ENCODE measurements around the gene CUL3. TPM values are rescaled to one million over a fixed set of nuclear protein-coding genes. Genes with fewer than 3 reads are reported as not detected.

Gene CUL3
- total RNA-seq, 1 donor from 2014 or later: 196 TPM

DNA sequence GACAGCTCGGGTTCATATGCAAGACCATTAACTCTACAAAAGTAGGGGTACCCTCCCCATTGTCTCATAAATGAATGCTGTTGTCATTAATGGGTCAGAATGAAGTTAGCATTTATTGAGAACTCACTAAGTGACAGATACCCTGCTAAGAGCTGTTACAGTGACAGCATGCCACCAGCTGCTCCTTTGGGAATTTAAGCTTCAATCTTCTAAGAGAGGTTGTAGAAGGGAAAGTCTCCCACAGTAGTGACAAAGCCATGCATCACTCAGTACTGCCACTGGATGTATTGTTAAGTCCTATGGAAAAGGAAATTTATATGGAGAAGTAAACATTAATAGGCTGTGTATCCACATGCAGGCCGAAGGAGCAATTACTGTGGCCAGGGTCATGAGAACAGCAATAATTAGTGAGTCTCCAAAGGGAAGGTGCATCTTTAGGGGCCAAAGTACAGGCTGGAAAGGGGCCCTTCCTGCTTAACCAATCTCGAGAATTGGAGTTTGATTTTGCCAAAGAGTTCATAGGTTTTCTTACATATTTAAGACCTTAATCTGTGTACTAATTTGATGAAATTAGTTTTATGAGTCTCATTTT lies 118.8 kb downstream of the CUL3 start:
- Mint-ChIP-seq H3K27ac (no peak overlapping the region), H3K36me3 (no peaks in the 10 kb centered on the region), H3K27me3 (ENCODE audit: insufficient read depth, low read depth) (no peaks in the 10 kb centered on the region), H3K9me3 (no peaks in the 10 kb centered on the region), H3K4me3 (no peak overlapping the region), H3K4me1 (peaks cover 9% of the 10 kb centered on the region)
- H3K9ac ChIP-seq: no peak overlapping the region
- no peaks in the 10 kb centered on the region for H3K27me3 ChIP-seq
- H3K9me3 ChIP-seq (ENCODE audit: low read depth): no peaks in the 10 kb centered on the region
- no peaks in the 10 kb centered on the region for H3K79me2 ChIP-seq (ENCODE audit: low read depth)
- H3F3A ChIP-seq (ENCODE audit: low read depth): peaks cover 3% of the 10 kb centered on the region
- peaks cover 8% of the 10 kb centered on the region for H3K4me1 ChIP-seq
- H3K4me2 ChIP-seq: no peak overlapping the region
- TF ChIP-seq EZH2 (IDR thresholded peaks at IDR 0.05): no peak
- TF ChIP-seq EZH2phosphoT487 (IDR thresholded peaks at IDR 0.05): no peak
- TF ChIP-seq, protein P1, sequence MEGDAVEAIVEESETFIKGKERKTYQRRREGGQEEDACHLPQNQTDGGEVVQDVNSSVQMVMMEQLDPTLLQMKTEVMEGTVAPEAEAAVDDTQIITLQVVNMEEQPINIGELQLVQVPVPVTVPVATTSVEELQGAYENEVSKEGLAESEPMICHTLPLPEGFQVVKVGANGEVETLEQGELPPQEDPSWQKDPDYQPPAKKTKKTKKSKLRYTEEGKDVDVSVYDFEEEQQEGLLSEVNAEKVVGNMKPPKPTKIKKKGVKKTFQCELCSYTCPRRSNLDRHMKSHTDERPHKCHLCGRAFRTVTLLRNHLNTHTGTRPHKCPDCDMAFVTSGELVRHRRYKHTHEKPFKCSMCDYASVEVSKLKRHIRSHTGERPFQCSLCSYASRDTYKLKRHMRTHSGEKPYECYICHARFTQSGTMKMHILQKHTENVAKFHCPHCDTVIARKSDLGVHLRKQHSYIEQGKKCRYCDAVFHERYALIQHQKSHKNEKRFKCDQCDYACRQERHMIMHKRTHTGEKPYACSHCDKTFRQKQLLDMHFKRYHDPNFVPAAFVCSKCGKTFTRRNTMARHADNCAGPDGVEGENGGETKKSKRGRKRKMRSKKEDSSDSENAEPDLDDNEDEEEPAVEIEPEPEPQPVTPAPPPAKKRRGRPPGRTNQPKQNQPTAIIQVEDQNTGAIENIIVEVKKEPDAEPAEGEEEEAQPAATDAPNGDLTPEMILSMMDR (IDR thresholded peaks at IDR 0.05): no peak
- H3K36me3 ChIP-seq: no peaks in the 10 kb centered on the region
- H2AFZ ChIP-seq (replicated peaks): no peak overlapping the region
- no peak for DNase-seq (ENCODE audit: low spot score)
- no peaks in the 10 kb centered on the region for H4K20me1 ChIP-seq (ENCODE audit: low read depth)
- no peak overlapping the region for H3K4me3 ChIP-seq
- H3K27ac ChIP-seq: no peak overlapping the region

DNA sequence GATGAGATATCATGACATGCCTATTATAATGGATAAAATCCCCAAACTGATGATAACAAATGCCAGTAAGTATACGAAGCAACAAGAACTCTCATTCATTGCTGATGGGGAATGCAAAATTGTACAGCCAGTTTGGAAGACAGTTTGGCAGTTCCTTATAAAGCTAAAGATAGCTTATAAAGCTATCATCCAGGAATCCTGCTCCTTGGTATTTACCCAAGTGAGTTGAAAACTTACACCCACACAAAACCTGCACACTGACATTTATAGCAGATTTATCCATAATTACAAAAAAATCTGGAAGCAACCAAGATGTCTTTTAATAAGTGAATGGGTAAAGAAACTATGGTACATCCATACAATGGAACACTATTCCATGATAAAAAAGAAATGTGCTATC lies 123.8 kb downstream of the CUL3 start:
- H4K20me1 ChIP-seq (ENCODE audit: low read depth): no peaks in the 10 kb centered on the region
- no peaks in the 10 kb centered on the region for H3F3A ChIP-seq (ENCODE audit: low read depth)
- Mint-ChIP-seq H3K36me3 (no peaks in the 10 kb centered on the region), H3K4me3 (no peak overlapping the region), H3K27me3 (ENCODE audit: insufficient read depth, low read depth) (peaks cover 4% of the 10 kb centered on the region), H3K27ac (no peak overlapping the region), H3K9me3 (peaks cover 8% of the 10 kb centered on the region), H3K4me1 (no peaks in the 10 kb centered on the region)
- H3K9ac ChIP-seq: no peak overlapping the region
- no peaks in the 10 kb centered on the region for H3K79me2 ChIP-seq (ENCODE audit: low read depth)
- no peak overlapping the region for H3K4me3 ChIP-seq
- TF ChIP-seq, protein P1 (IDR thresholded peaks at IDR 0.05): no peak
- TF ChIP-seq EZH2phosphoT487 (IDR thresholded peaks at IDR 0.05) (no peak), EZH2 (IDR thresholded peaks at IDR 0.05) (no peak)
- no peaks in the 10 kb centered on the region for H3K9me3 ChIP-seq (ENCODE audit: low read depth)
- H3K4me2 ChIP-seq: no peak overlapping the region
- no peaks in the 10 kb centered on the region for H3K36me3 ChIP-seq
- H3K27me3 ChIP-seq: no peaks in the 10 kb centered on the region
- DNase-seq (ENCODE audit: low spot score): no peak
- no peak overlapping the region for H2AFZ ChIP-seq (replicated peaks)
- H3K4me1 ChIP-seq: no peaks in the 10 kb centered on the region
- no peak overlapping the region for H3K27ac ChIP-seq

DNA sequence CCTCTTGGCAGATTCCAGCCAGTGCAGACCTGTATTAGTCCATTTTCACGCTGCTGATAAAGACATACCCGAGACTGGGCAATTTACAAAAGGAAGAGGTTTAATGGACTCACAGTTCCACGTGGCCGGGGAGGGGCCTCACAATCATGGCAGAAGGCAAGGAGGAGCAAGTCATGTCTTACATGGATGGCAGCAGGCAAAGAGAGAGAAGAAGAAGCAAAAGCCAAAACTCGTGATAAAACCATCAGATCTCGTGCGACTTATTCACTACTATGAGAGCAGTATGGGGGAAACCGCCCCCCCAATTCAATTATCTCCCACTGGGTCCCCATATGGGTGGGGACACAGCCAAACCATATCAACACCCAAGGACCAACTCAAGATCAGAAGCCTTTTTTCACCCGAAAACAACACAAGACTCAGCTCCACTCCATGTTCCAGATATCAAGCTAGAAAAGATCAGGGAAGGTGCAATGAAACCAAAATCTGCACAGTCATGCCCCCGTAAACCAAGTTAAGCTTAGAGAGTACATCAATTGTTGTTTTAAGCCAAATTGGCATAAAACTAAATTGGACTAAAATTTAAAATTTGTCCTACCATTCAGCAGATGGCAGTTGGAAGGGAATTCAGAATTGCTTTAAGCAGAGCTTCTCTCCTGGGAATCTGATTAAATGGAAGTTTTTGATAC lies 127.6 kb downstream of the CUL3 start:
- no peaks in the 10 kb centered on the region for H3K79me2 ChIP-seq (ENCODE audit: low read depth)
- no peaks in the 10 kb centered on the region for H3K27me3 ChIP-seq
- H3K4me1 Mint-ChIP-seq: no peaks in the 10 kb centered on the region
- H3K27ac ChIP-seq: no peak overlapping the region
- H3K4me3 ChIP-seq: no peak overlapping the region
- no peaks in the 10 kb centered on the region for H3K4me1 ChIP-seq
- H3K9me3 ChIP-seq (ENCODE audit: low read depth): no peaks in the 10 kb centered on the region
- peaks cover 4% of the 10 kb centered on the region for H3K27me3 Mint-ChIP-seq (ENCODE audit: insufficient read depth, low read depth)
- no peak overlapping the region for H3K27ac Mint-ChIP-seq
- no peak overlapping the region for H3K4me3 Mint-ChIP-seq
- no peak overlapping the region for H2AFZ ChIP-seq (replicated peaks)
- H3K9me3 Mint-ChIP-seq: peaks cover 8% of the 10 kb centered on the region
- H3K9ac ChIP-seq: no peak overlapping the region
- H3K36me3 Mint-ChIP-seq: no peaks in the 10 kb centered on the region
- TF ChIP-seq EZH2 (IDR thresholded peaks at IDR 0.05): no peak
- TF ChIP-seq, protein P1 (IDR thresholded peaks at IDR 0.05): no peak
- TF ChIP-seq EZH2phosphoT487 (IDR thresholded peaks at IDR 0.05): no peak
- H3K36me3 ChIP-seq: no peaks in the 10 kb centered on the region
- DNase-seq (ENCODE audit: low spot score): no peak
- H3K4me2 ChIP-seq: no peak overlapping the region
- no peaks in the 10 kb centered on the region for H3F3A ChIP-seq (ENCODE audit: low read depth)
- no peaks in the 10 kb centered on the region for H4K20me1 ChIP-seq (ENCODE audit: low read depth)

Measured in neural progenitor cell (in vitro differentiated cells).